Epidermal melanocyte (primary cell): Measurements from ENCODE around the gene SLC41A3.
"Not testable (repeated sequence)": the region's sequence is repeated elsewhere in the genome, so short reads cannot be mapped to it uniquely, and the experiment has no call there.

ENCODE experiments used
- DNase-seq: peaks from one replicate; pipeline ENCODE4 v3.0.0; 2011; ENCODE audit warnings: low spot score; ENCODE audit not compliant: insufficient read length

The SLC41A3 gene

GRCh38 chr3:125958511-125959316, 125.2 kb downstream of the SLC41A3 start:
- DNase-seq = no peak

- DNase-seq = no peak
Observed at GRCh38 chr3:125957674-125958510, 126.0 kb downstream of the SLC41A3 start.

- not testable (repeated sequence) for DNase-seq
Observed at GRCh38 chr3:125957020-125957419, 126.9 kb downstream of the SLC41A3 start.
